ENCODE data around the gene TM9SF3.
"Not testable (repeated sequence)": the region's sequence is repeated elsewhere in the genome, so short reads cannot be mapped to it uniquely, and the experiment has no call there.

TM9SF3 gene

GRCh38 chr10:96570511-96570910, 16.3 kb downstream of the TM9SF3 start:
- DNase-seq (ENCODE audit: low read depth in 2 of 2), result no peak

- no peak for DNase-seq (ENCODE audit: low read depth in 2 of 2)
Observed at GRCh38 chr10:96568402-96568801, 18.4 kb downstream of the TM9SF3 start.

- DNase-seq (ENCODE audit: low read depth in 2 of 2), result no peak
Observed at GRCh38 chr10:96565774-96566173, 21.0 kb downstream of the TM9SF3 start.

- DNase-seq (ENCODE audit: low read depth in 2 of 2), result no peak
Observed at GRCh38 chr10:96560966-96561887, 25.6 kb downstream of the TM9SF3 start.

- no peak for DNase-seq (ENCODE audit: low read depth in 2 of 2)
Observed at GRCh38 chr10:96560489-96560888, 26.3 kb downstream of the TM9SF3 start.

GRCh38 chr10:96556003-96556402, 30.8 kb downstream of the TM9SF3 start:
- DNase-seq (ENCODE audit: low read depth in 2 of 2), result no peak

GRCh38 chr10:96555330-96555729, 31.5 kb downstream of the TM9SF3 start:
- no peak for DNase-seq (ENCODE audit: low read depth in 2 of 2)

- DNase-seq (ENCODE audit: low read depth in 2 of 2), result no peak
Observed at GRCh38 chr10:96548589-96548988, 38.2 kb downstream of the TM9SF3 start.

GRCh38 chr10:96545558-96545957, 41.3 kb downstream of the TM9SF3 start:
- DNase-seq (ENCODE audit: low read depth in 2 of 2), result not testable (repeated sequence)

GRCh38 chr10:96541921-96542320, 44.9 kb downstream of the TM9SF3 start:
- no peak for DNase-seq (ENCODE audit: low read depth in 2 of 2)

GRCh38 chr10:96540240-96540639, 46.6 kb downstream of the TM9SF3 start:
- no peak for DNase-seq (ENCODE audit: low read depth in 2 of 2)

GRCh38 chr10:96538683-96539082, 48.1 kb downstream of the TM9SF3 start:
- no peak for DNase-seq (ENCODE audit: low read depth in 2 of 2)

- DNase-seq (ENCODE audit: low read depth in 2 of 2), result no peak
Observed at GRCh38 chr10:96536129-96536528, 50.7 kb downstream of the TM9SF3 start.

GRCh38 chr10:96532523-96532922, 54.3 kb downstream of the TM9SF3 start:
- DNase-seq (ENCODE audit: low read depth in 2 of 2), result no peak

GRCh38 chr10:96529634-96530279, 57.1 kb downstream of the TM9SF3 start:
- no peak for DNase-seq (ENCODE audit: low read depth in 2 of 2)

- no peak for DNase-seq (ENCODE audit: low read depth in 2 of 2)
Observed at GRCh38 chr10:96524741-96525140, 62.1 kb downstream of the TM9SF3 start.

- no peak for DNase-seq (ENCODE audit: low read depth in 2 of 2)
Observed at GRCh38 chr10:96517284-96517683, 69.5 kb downstream of the TM9SF3 start.

- DNase-seq (ENCODE audit: low read depth in 2 of 2), result no peak
Observed at GRCh38 chr10:96516337-96516736, 70.5 kb downstream of the TM9SF3 start.

GRCh38 chr10:96513698-96514561, 72.9 kb downstream of the TM9SF3 start, which contains the start of gene TLL2:
TSS of gene TLL2 (minus strand) at chr10:96513926. CDS start at chr10:96513685, 241 bp downstream.
- peak; percentile 44 to 59 for DNase-seq (ENCODE audit: low read depth in 2 of 2)

- DNase-seq (ENCODE audit: low read depth in 2 of 2), result peak in 1 of 2 donors; percentile 12
Observed at GRCh38 chr10:96513305-96513697, 73.5 kb downstream of the TM9SF3 start.

GRCh38 chr10:96512524-96513304, 74.1 kb downstream of the TM9SF3 start:
- no peak for DNase-seq (ENCODE audit: low read depth in 2 of 2)

Measured in stimulated activated CD4-positive, alpha-beta T cell treated with anti-CD3 and anti-CD28 coated beads, Interleukin-4, amount 100 ng/mL, for 48 hours (primary cell).